Spleen (tissue), 11 donors: ENCODE measurements around the gene INPP1. TPM values are rescaled to one million over a fixed set of nuclear protein-coding genes. Genes with fewer than 3 reads are reported as not detected.

Source experiments
- DNase-seq: peaks from one replicate; pipeline ENCODE4 v3.0.0-alpha.2; 2020
- H3K27ac ChIP-seq, 8 donors: fragments of 200-600 bp; sonication (generic) in 7 of 8; 1 replicate in 4 of 8; 2 replicates in 4 of 8; pipeline versions ENCODE4 v1.5.0 to v1.8.0; 2016 to 2021; ENCODE audit warnings: inconsistent platforms in 4 of 8, mild to moderate bottlenecking in 4 of 8, moderate library complexity in 1 of 8
- H3K27me3 ChIP-seq, 7 donors: fragments of 200-600 bp; sonication (generic) in 6 of 7; replicated peaks in 1 of 7; 1 replicate in 4 of 7; 2 replicates in 3 of 7; pipeline versions ENCODE4 v1.5.0 to v1.8.0; 2016 to 2021; ENCODE audit warnings: inconsistent platforms in 3 of 7, mild to moderate bottlenecking in 1 of 7
- H3K36me3 ChIP-seq, 6 donors: fragments of 200-600 bp; sonication (generic) in 5 of 6; 1 replicate in 4 of 6; 2 replicates in 2 of 6; pipeline versions ENCODE4 v1.5.0 to v1.8.0; 2016 to 2021; ENCODE audit warnings: inconsistent platforms in 2 of 6
- H3K4me1 ChIP-seq, 6 donors: fragments of 200-600 bp; sonication (generic) in 5 of 6; 1 replicate in 3 of 6; 2 replicates in 3 of 6; pipeline versions ENCODE4 v1.5.0 to v1.8.0; 2016 to 2021; ENCODE audit warnings: inconsistent platforms in 3 of 6
- H3K4me3 ChIP-seq, 8 donors: fragments of 200-600 bp; sonication (generic) in 7 of 8; 1 replicate in 4 of 8; 2 replicates in 4 of 8; pipeline versions ENCODE4 v1.5.0 to v1.8.0; 2016 to 2021; ENCODE audit warnings: inconsistent platforms in 4 of 8, mild to moderate bottlenecking in 4 of 8, moderate library complexity in 2 of 8
- H3K9me3 ChIP-seq, 8 donors: fragments of 200-600 bp; sonication (generic) in 7 of 8; 1 replicate in 4 of 8; 2 replicates in 4 of 8; pipeline versions ENCODE4 v1.5.0 to v1.8.0; 2016 to 2021; ENCODE audit warnings: inconsistent platforms in 4 of 8
- CTCF ChIP-seq, 11 experiments: fragments of 200-600 bp in 7 of 11; fragments of 450-650 bp in 4 of 11; sonication (generic) in 4 of 11; IDR thresholded peaks in 8 of 11; conservative IDR thresholded peaks in 3 of 11; 1 replicate in 7 of 11; 2 replicates in 4 of 11; pipeline versions ENCODE4 v1.4.0 to v1.8.0; 2016 to 2021; ENCODE audit warnings: antibody characterized with exemption in 11 of 11, inconsistent platforms in 4 of 11, mild to moderate bottlenecking in 1 of 11
- POLR2A ChIP-seq, 3 donors: fragments of 450-650 bp; IDR thresholded peaks; one replicate each; pipeline ENCODE4 v1.5.1; 2017; ENCODE audit warnings: antibody characterized with exemption in 3 of 3, mild to moderate bottlenecking in 1 of 3
- POLR2AphosphoS5 ChIP-seq, 3 donors: sonication (generic); formaldehyde crosslinking; IDR thresholded peaks; one replicate each; pipeline ENCODE4 v1.5.1; 2017; ENCODE audit warnings: antibody characterized with exemption in 3 of 3
- WGBS, 5 donors: extraction: QIAGEN DNeasy Blood & Tissue Kit in 3 of 5; methylation state at CpG; one replicate each; pipeline versions ENCODE4 v1.1.5 to v1.1.7; 2013 to 2018; 5-methylcytosine and 5-hydroxymethylcytosine counted together
- intact Hi-C: fragments of 100-400 bp; cut with DNase I; formaldehyde crosslinking; loops from one replicate; pipeline ENCODE4 v1.15.0; 2023; ENCODE audit warnings: low total_unique reads
- polyA plus RNA-seq, 3 donors: library from polyadenylated mRNA; stranded (reverse); fragments of 200-250 nt; gene quantifications; one replicate each; pipeline ENCODE4 v1.2.1, GENCODE V29; 2013
- total RNA-seq, 7 donors: library from RNA; depleted of rRNA in 3 of 7; stranded (reverse); fragments of >200 nt in 3 of 7; fragmentation: NEBNext Ultra II Directional in 4 of 7; extraction: Animal tissue kit (Norgen Biotek cat#: 25700) in 4 of 7; gene quantifications; one replicate each; pipeline versions ENCODE4 v1.1.0 to v1.2.1, GENCODE V29; 2016 to 2021
- donor health status: healthy with polysubstance abuse.
- donor health status: DM: no; HTN: no; CAD: no; lungs with moderate emphysema.
- donor health status: DM: no; HTN: no; CAD: no.
- donor health status: Bipolar disorder and iron deficiency.
- donor health status: healthy.
- donor health status: DM: no; HTN: no; CAD: no.
- donor health status: DM: yes; HTN: yes; CAD: no.

INPP1 gene
- total and polyA plus RNA-seq, 10 donors = 11.6 to 52.1 (median 27.8) TPM

GRCh38 chr2:190387422-190387821 is 44.0 kb downstream of the INPP1 start:
- intact Hi-C loops = loop anchor here (10.0 kb wide), 1 partner anchor 277 kb away; no protein-coding TSS in a partner anchor
- no peak overlapping the region for H3K27ac ChIP-seq
- no peaks in the 10 kb centered on the region for H3K4me1 ChIP-seq
- 89 to 95% (median 93%) methylated on average over 3 of the region's 3 CpGs for WGBS, 5 donors
- H3K36me3 ChIP-seq = no peaks in the 10 kb centered on the region
- no peaks in the 10 kb centered on the region for H3K9me3 ChIP-seq
- no peak for DNase-seq
- TF ChIP-seq POLR2AphosphoS5 (IDR thresholded peaks at IDR 0.05) = no peak
- TF ChIP-seq POLR2A (IDR thresholded peaks at IDR 0.05) = no peak
- TF ChIP-seq CTCF (IDR thresholded peaks at IDR 0.05 in 8 of 11, conservative IDR thresholded peaks at IDR 0.05 in 3 of 11) = no peak
- H3K27me3 ChIP-seq = no peaks in the 10 kb centered on the region
- H3K4me3 ChIP-seq = no peak overlapping the region

- H3K9me3 ChIP-seq = no peaks in the 10 kb centered on the region
- H3K36me3 ChIP-seq = no peaks in the 10 kb centered on the region
- H3K27ac ChIP-seq = no peak overlapping the region
- 81 to 87% (median 86%) methylated on average over 2 of the region's 2 CpGs for WGBS, 5 donors
- no peak for TF ChIP-seq POLR2A (IDR thresholded peaks at IDR 0.05)
- no peak for TF ChIP-seq CTCF (IDR thresholded peaks at IDR 0.05 in 8 of 11, conservative IDR thresholded peaks at IDR 0.05 in 3 of 11)
- TF ChIP-seq POLR2AphosphoS5 (IDR thresholded peaks at IDR 0.05) = no peak
- DNase-seq = no peak
- no peak overlapping the region for H3K4me3 ChIP-seq
- intact Hi-C loops = no loop called here
- no peaks in the 10 kb centered on the region for H3K27me3 ChIP-seq
- no peaks in the 10 kb centered on the region for H3K4me1 ChIP-seq
Observed at GRCh38 chr2:190396271-190396670, 52.9 kb downstream of the INPP1 start.

GRCh38 chr2:190402986-190403603 is 59.7 kb downstream of the INPP1 start:
- no peak overlapping the region for H3K27ac ChIP-seq
- peaks cover 0 to 13% (median 9%) of the 10 kb centered on the region in 6 donors for H3K4me1 ChIP-seq
- no peaks in the 10 kb centered on the region for H3K9me3 ChIP-seq
- TF ChIP-seq POLR2AphosphoS5 (IDR thresholded peaks at IDR 0.05) = no peak
- TF ChIP-seq POLR2A (IDR thresholded peaks at IDR 0.05) = no peak
- no peak for TF ChIP-seq CTCF (IDR thresholded peaks at IDR 0.05 in 8 of 11, conservative IDR thresholded peaks at IDR 0.05 in 3 of 11)
- no peaks in the 10 kb centered on the region for H3K36me3 ChIP-seq
- intact Hi-C loops = no loop called here
- 46 to 62% (median 58%) methylated on average over 5 of the region's 5 CpGs for WGBS, 5 donors
- peaks cover 0 to 7% (median 0%) of the 10 kb centered on the region in 7 donors for H3K27me3 ChIP-seq
- no peak overlapping the region for H3K4me3 ChIP-seq
- DNase-seq = no peak

GRCh38 chr2:190404487-190404886 is 61.1 kb downstream of the INPP1 start:
- peaks cover 3 to 21% (median 18%) of the 10 kb centered on the region in 6 donors for H3K4me1 ChIP-seq
- no peak overlapping the region for H3K4me3 ChIP-seq
- TF ChIP-seq POLR2A (IDR thresholded peaks at IDR 0.05) (no peak), POLR2AphosphoS5 (IDR thresholded peaks at IDR 0.05) (no peak), CTCF (IDR thresholded peaks at IDR 0.05 in 8 of 11, conservative IDR thresholded peaks at IDR 0.05 in 3 of 11) (no peak)
- intact Hi-C loops = no loop called here
- H3K27me3 ChIP-seq = peaks cover 0 to 7% (median 0%) of the 10 kb centered on the region in 7 donors
- DNase-seq = no peak
- H3K9me3 ChIP-seq = no peaks in the 10 kb centered on the region
- H3K36me3 ChIP-seq = no peaks in the 10 kb centered on the region
- H3K27ac ChIP-seq = no peak overlapping the region
